Neural progenitor cell (in vitro differentiated cells): Measurements from ENCODE around the gene VAPA.

ENCODE experiments used
- EZH2 ChIP-seq: fragments of 200-600 bp; sonication (generic); IDR thresholded peaks from 2 replicates; pipeline ENCODE4 v1.6.1; 2017; ENCODE audit warnings: antibody characterized with exemption, mild to moderate bottlenecking, moderate library complexity
- TF ChIP-seq, protein P1 (sequence below): fragments of 200-600 bp; sonication (generic); IDR thresholded peaks from 2 replicates; pipeline ENCODE4 v1.5.1; 2017; ENCODE audit warnings: antibody characterized with exemption, mild to moderate bottlenecking

DNA sequence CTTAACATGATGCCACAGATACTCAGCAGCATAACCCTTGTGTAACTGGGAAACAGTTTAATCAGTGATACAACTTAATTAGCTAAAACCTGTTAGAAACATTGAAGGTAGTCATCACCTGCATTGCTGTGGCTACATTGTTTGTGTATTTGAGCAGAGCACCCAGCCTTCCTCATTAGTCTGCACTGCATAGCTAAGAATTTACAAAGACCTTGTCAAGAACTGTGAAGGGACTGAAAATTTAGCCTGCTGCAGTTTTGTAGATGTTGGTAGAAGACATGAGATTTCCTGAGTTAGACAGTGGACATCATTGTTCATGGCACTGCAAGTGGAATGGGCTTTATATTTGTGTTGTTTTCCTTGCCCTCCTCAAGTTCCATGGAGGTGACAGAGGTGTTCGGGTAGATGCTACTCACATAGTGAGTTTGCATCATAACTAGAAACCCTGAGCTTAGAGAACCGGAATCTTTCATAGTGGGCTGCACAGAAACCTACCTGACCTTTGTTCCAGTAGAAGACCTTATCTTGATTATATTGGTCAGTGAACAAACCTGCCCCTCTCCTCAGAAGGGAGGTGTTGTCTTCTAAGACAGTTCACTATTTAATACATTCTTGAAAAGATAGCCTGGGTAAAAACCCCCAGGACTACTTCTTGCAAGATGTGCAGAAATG is 12.5 kb downstream of the VAPA start:
- TF ChIP-seq EZH2, result no peak
- TF ChIP-seq, protein P1, sequence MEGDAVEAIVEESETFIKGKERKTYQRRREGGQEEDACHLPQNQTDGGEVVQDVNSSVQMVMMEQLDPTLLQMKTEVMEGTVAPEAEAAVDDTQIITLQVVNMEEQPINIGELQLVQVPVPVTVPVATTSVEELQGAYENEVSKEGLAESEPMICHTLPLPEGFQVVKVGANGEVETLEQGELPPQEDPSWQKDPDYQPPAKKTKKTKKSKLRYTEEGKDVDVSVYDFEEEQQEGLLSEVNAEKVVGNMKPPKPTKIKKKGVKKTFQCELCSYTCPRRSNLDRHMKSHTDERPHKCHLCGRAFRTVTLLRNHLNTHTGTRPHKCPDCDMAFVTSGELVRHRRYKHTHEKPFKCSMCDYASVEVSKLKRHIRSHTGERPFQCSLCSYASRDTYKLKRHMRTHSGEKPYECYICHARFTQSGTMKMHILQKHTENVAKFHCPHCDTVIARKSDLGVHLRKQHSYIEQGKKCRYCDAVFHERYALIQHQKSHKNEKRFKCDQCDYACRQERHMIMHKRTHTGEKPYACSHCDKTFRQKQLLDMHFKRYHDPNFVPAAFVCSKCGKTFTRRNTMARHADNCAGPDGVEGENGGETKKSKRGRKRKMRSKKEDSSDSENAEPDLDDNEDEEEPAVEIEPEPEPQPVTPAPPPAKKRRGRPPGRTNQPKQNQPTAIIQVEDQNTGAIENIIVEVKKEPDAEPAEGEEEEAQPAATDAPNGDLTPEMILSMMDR, result no peak
